K562 (cell line): Measurements from ENCODE around the gene GEMIN7. TPM values are rescaled to one million over a fixed set of nuclear protein-coding genes. Genes with fewer than 3 reads are reported as not detected.

ENCODE experiments used
- GATAD2B ChIP-seq: fragments of 450-650 bp; IDR thresholded peaks from 2 replicates; pipeline ENCODE4 v1.6.1; 2017; ENCODE audit warnings: mild to moderate bottlenecking, borderline replicate concordance
- HDAC8 ChIP-seq: fragments of 450-650 bp; IDR thresholded peaks from 2 replicates; pipeline ENCODE4 v1.6.1; 2016; ENCODE audit warnings: mild to moderate bottlenecking, missing genetic modification characterization, moderate library complexity, missing compliant biosample characterization
- NR2C2 ChIP-seq, 2 experiments: fragments of 200-800 bp in 1 of 2; sonication (Bioruptor generic) in 1 of 2; sonication (generic) in 1 of 2; formaldehyde crosslinking in 1 of 2; IDR thresholded peaks; 2 replicates each; pipeline versions ENCODE4 v1.6.1 to v1.8.0; 2016 to 2022; ENCODE audit warnings: mild to moderate bottlenecking in 1 of 2, missing compliant biosample characterization in 1 of 2, missing genetic modification characterization in 1 of 2, missing genetic modification reagents in 1 of 2
- PHF20 ChIP-seq: fragments of 450-650 bp; IDR thresholded peaks from 2 replicates; pipeline ENCODE4 v1.6.1; 2018; ENCODE audit not compliant: partially characterized antibody
- PML ChIP-seq: IDR thresholded peaks from 2 replicates; pipeline ENCODE4 v1.6.1; 2012; ENCODE audit warnings: low read length, inconsistent platforms
- RBFOX2 ChIP-seq: fragments of 200-400 bp; formaldehyde crosslinking; IDR thresholded peaks from 2 replicates; pipeline ENCODE4 v1.6.1; 2017; ENCODE audit warnings: low read depth, mild to moderate bottlenecking, low read length, moderate library complexity
- SMARCA5 ChIP-seq: fragments of 450-650 bp; IDR thresholded peaks from 2 replicates; pipeline ENCODE4 v1.6.1; 2016
- STAT6 ChIP-seq: sonication (generic); formaldehyde crosslinking; IDR thresholded peaks from 2 replicates; pipeline ENCODE4 v1.8.1; 2023; ENCODE audit warnings: mild to moderate bottlenecking, missing genetic modification reagents
- ZBTB12 ChIP-seq: fragments of 250-450 bp; sonication (Bioruptor Pico); IDR thresholded peaks from 2 replicates; pipeline ENCODE4 v1.4.0; 2020
- ZBTB40 ChIP-seq, 2 experiments: fragments of 450-650 bp in 1 of 2; sonication (generic) in 1 of 2; formaldehyde crosslinking in 1 of 2; IDR thresholded peaks; 2 replicates each; pipeline versions ENCODE4 v1.7.1 to v1.9.0; 2016 to 2022; ENCODE audit warnings: inconsistent platforms in 1 of 2, mild to moderate bottlenecking in 1 of 2, missing genetic modification reagents in 1 of 2
- ZC3H11A ChIP-seq: IDR thresholded peaks from 2 replicates; pipeline ENCODE4 v1.6.1; 2012; ENCODE audit warnings: low read depth, low read length, improper control_type of control experiment
- ZNF354B ChIP-seq: fragments of 250-450 bp; sonication (Bioruptor Pico); IDR thresholded peaks from 2 replicates; pipeline ENCODE4 v1.4.0; 2020
- ZNF583 ChIP-seq: fragments of 250-450 bp; sonication (Bioruptor Pico); IDR thresholded peaks from 2 replicates; pipeline ENCODE4 v1.4.0; 2020
- polyA plus RNA-seq, 8 experiments: library from polyadenylated mRNA; depleted of rRNA in 4 of 8; stranded (reverse) in 5 of 8; unstranded in 3 of 8; fragments of >200 nt; fragmentation: Nextera tagmentation in 2 of 8; fragmentation: Illumina TruSeq in 1 of 8; extraction: Ambion mirVana in 2 of 8; extraction: Trizol in 1 of 8; gene quantifications; 2 replicates each; pipeline versions ENCODE4 v1.2.1 to v1.2.3, GENCODE V29; 2011 to 2014; ENCODE audit warnings: inconsistent platforms in 1 of 8, missing spikeins in 1 of 8
- total RNA-seq, 7 experiments: library from RNA; depleted of rRNA in 6 of 7; stranded (reverse); fragments of >200 nt in 6 of 7; fragmentation: Illumina TruSeq in 2 of 7; extraction: Trizol in 2 of 7; gene quantifications; 2 replicates each; pipeline versions ENCODE4 v1.2.1 to v1.2.3, GENCODE V29; 2011 to 2021; ENCODE audit warnings: low replicate concordance in 1 of 7

Gene GEMIN7
- total and polyA plus RNA-seq, 9 of the 15 experiments (the other 6 are each of a cell fraction or from before 2014, with no cell fraction given), result 23.1 to 124 (median 54.9) TPM

GRCh38 chr19:45098521-45099466, 19.7 kb downstream of the GEMIN7 start (continued):
- TF ChIP-seq ZBTB40 (IDR thresholded peaks at IDR 0.05) (no peak), ZBTB40 (CRISPR knock-in tag; IDR thresholded peaks at IDR 0.05) (no peak), RBFOX2 (no peak), ZBTB12 (no peak), ZC3H11A (no peak), ZNF354B (no peak), PHF20 (no peak), SMARCA5 (no peak), ZNF583 (CRISPR knock-in tag) (no peak), HDAC8 (tag) (no peak), STAT6 (CRISPR knock-in tag) (0 out of 2 replicates have a peak, but pooled peaks have one; percentile 41), GATAD2B (no peak), PML (no peak), NR2C2 (CRISPR knock-in tag; IDR thresholded peaks at IDR 0.05) (no peak), NR2C2 (tag; IDR thresholded peaks at IDR 0.05) (peak; percentile 13)
